ENCODE results near the gene SPINK4. TPM values are rescaled to one million over a fixed set of nuclear protein-coding genes. Genes with fewer than 3 reads are reported as not detected.

SPINK4 gene
- total RNA-seq, 1 donor from 2014 or later: not detected

DNA sequence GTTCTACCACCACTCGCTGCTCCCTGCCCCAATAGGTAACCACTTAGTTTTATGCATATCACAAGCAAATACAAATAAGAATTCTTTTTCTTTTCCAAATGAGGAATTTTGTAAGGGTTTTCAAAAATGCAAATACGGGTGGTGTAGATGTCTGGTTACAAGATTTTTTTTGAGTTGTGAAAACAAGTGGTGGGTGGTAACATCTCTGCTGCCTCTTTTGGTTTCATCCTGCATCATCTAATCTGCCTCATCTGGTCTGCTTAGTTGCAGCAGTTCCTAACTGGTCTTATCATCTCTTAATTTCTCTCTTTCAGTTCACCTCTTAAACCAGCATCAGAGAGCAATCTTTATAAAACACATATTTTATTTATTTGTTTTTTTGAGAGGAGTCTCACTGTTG lies 55.6 kb downstream of the SPINK4 start:
- no peak for FAIRE-seq
- H3K36me3 ChIP-seq (ENCODE audit: control insufficient read depth, insufficient read depth, low read length): peaks cover 12% of the 10 kb centered on the region
- H3K27me3 ChIP-seq (ENCODE audit: control insufficient read depth, insufficient read depth, low read length): no peaks in the 10 kb centered on the region
- TF ChIP-seq, protein P1, sequence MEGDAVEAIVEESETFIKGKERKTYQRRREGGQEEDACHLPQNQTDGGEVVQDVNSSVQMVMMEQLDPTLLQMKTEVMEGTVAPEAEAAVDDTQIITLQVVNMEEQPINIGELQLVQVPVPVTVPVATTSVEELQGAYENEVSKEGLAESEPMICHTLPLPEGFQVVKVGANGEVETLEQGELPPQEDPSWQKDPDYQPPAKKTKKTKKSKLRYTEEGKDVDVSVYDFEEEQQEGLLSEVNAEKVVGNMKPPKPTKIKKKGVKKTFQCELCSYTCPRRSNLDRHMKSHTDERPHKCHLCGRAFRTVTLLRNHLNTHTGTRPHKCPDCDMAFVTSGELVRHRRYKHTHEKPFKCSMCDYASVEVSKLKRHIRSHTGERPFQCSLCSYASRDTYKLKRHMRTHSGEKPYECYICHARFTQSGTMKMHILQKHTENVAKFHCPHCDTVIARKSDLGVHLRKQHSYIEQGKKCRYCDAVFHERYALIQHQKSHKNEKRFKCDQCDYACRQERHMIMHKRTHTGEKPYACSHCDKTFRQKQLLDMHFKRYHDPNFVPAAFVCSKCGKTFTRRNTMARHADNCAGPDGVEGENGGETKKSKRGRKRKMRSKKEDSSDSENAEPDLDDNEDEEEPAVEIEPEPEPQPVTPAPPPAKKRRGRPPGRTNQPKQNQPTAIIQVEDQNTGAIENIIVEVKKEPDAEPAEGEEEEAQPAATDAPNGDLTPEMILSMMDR (IDR thresholded peaks at IDR 0.05; ENCODE audit: insufficient read depth, low read length, severe bottlenecking): no peak
- DNase-seq (ENCODE audit: low read depth): no peak
- no peak overlapping the region for H3K4me3 ChIP-seq (ENCODE audit: low read depth, low read length)

DNA sequence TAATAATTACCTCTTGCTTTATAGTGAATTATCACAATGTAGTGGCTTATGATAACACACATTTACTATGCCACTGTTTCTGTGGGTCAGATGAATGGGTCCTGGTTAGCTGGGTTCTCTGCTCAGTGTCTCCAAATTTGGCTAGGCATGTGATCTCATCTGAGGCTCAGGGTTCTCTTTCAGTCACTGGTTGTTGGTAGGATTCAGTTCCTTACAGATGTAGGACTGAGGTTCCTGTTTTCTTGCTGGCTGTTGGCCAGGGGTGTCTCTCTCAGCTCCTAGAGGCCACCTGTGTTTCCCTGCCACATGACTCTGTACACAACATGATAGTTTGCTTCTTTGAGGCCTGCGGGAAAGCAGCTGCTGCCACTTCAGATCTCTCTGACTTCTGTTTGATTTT lies 57.5 kb downstream of the SPINK4 start:
- TF ChIP-seq, protein P1 (IDR thresholded peaks at IDR 0.05; ENCODE audit: insufficient read depth, low read length, severe bottlenecking): no peak
- no peak for FAIRE-seq
- peaks cover 15% of the 10 kb centered on the region for H3K36me3 ChIP-seq (ENCODE audit: control insufficient read depth, insufficient read depth, low read length)
- DNase-seq (ENCODE audit: low read depth): no peak
- H3K27me3 ChIP-seq (ENCODE audit: control insufficient read depth, insufficient read depth, low read length): no peaks in the 10 kb centered on the region
- no peak overlapping the region for H3K4me3 ChIP-seq (ENCODE audit: low read depth, low read length)

Other genes with a start within 250 kb of the SPINK4 start
- 66.6 and 67.5 TPM in 2 replicates for gene APTX, start 238.5 kb upstream of the SPINK4 start, total RNA-seq
- gene DNAJA1, start 214.9 kb upstream of the SPINK4 start, total RNA-seq: 26.1 and 27.3 TPM in 2 replicates
- 37.9 and 40.5 TPM in 2 replicates for gene SMU1, start 163.5 kb upstream of the SPINK4 start, total RNA-seq
- 21.3 and 30.3 TPM in 2 replicates for gene B4GALT1, start 72.8 kb upstream of the SPINK4 start, total RNA-seq
- 56.5 and 68.7 TPM in 2 replicates for gene BAG1, start 24.5 kb downstream of the SPINK4 start, total RNA-seq
- 173 and 182 TPM in 2 replicates for gene CHMP5, start 24.9 kb downstream of the SPINK4 start, total RNA-seq
- 19.2 and 25.5 TPM in 2 replicates for gene NFX1, start 50.3 kb downstream of the SPINK4 start, total RNA-seq
- gene AQP7, start 162.4 kb downstream of the SPINK4 start, total RNA-seq: not detected in 2 replicates
- 47.7 and 363 TPM in 2 replicates for gene AQP3, start 207.4 kb downstream of the SPINK4 start, total RNA-seq
- gene NOL6, start 233.8 kb downstream of the SPINK4 start, total RNA-seq: 21.0 and 35.3 TPM in 2 replicates